Measurements from ENCODE around the gene PPP1R13L. TPM values are rescaled to one million over a fixed set of nuclear protein-coding genes. Genes with fewer than 3 reads are reported as not detected.
"Not testable (repeated sequence)": the region's sequence is repeated elsewhere in the genome, so short reads cannot be mapped to it uniquely, and the experiment has no call there.

Gene PPP1R13L
- total RNA-seq, 1 donor from 2014 or later = 12.8 TPM

DNA sequence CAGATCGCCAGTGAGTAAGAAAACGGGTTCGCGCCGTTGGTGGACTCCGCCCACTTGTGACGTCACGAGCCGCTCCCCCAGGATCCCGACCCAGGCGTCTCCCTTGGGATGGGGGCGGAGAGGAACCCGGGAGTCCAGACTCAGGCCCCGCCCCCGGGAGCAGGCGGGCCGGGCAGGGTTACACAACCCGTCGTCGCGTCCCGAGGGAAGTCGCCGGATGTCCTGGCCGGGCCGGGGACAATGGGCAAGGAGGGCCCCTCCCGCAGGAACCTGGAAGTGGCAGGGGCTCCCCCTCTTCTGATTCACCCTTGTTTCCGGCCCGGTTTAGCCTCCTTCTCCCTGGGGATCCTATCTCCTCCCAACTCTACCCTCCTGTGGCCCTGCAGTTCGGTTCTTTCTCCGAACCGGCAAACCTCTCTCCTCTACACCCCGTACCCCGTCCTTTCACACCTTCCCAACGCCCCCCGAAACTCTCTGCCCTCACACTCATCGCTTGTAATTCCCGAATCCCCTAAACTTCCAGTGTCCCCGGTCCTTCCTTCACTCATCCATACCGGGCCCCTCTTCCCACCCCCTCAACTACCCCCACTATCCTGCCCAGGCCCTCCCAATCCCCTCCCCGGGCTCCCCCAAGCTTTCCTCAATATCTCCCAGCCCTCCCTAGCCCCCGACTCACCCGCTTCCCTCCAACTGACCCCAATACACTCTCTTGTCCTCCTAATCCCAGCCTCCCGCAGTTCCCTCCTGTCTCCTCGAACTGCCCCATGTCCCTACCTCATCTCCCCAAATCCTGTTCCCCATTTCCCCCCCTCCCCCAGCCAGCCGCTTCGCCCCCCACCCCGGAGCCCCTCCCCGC is 38.8 kb upstream of the PPP1R13L start:
- H3K36me3 Mint-ChIP-seq (ENCODE audit: low read depth) = no peaks in the 10 kb centered on the region
- no peak for DNase-seq (ENCODE audit: low spot score)
- H3K9me3 Mint-ChIP-seq = no peaks in the 10 kb centered on the region
- H3K4me3 Mint-ChIP-seq (ENCODE audit: low read depth) = peak overlapping the region; percentile 81
- H3K27ac Mint-ChIP-seq = peak overlapping the region; percentile 81
- no peaks in the 10 kb centered on the region for H3K27me3 Mint-ChIP-seq (ENCODE audit: low read depth)
- H3K4me1 Mint-ChIP-seq (ENCODE audit: low read depth) = peaks cover 36% of the 10 kb centered on the region
- intact Hi-C loops (cut with micrococcal nuclease) = loop anchor here (1.0 to 2.0 kb wide), 4 partner anchors 21 to 37 kb away; partner anchors contain the start of genes ERCC1 and POLR1G

- no peak for DNase-seq (ENCODE audit: low spot score)
- H3K4me3 Mint-ChIP-seq (ENCODE audit: low read depth) = peak overlapping the region; percentile 76
- intact Hi-C loops (cut with micrococcal nuclease) = loop anchor here (1.0 to 2.0 kb wide), 4 partner anchors 20 to 37 kb away; partner anchors contain the start of genes ERCC1 and POLR1G
- H3K36me3 Mint-ChIP-seq (ENCODE audit: low read depth) = no peaks in the 10 kb centered on the region
- H3K4me1 Mint-ChIP-seq (ENCODE audit: low read depth) = peaks cover 33% of the 10 kb centered on the region
- H3K9me3 Mint-ChIP-seq = no peaks in the 10 kb centered on the region
- no peaks in the 10 kb centered on the region for H3K27me3 Mint-ChIP-seq (ENCODE audit: low read depth)
- H3K27ac Mint-ChIP-seq = peak overlapping the region; percentile 65
These were observed 38.1 kb upstream of the PPP1R13L start for GRCh38 chr19:45442778-45443461.

DNA sequence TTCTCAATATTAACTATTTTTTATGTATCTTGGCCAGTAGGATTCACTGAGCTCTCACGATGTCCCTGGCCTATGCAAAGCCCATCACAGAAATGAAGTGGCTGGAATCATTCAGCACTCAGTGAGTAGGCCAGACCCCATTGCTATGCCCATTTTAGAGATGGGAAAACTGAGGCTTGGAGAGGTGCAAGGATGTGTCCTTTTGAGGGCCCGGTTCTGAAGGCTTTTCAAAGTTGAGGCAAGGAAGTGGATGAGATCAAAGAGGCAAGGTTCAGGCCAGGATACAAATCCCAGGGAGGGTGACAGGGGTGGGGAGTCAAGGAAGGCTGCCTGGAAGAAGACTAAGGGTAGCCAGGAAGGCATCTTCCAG is 37.5 kb upstream of the PPP1R13L start:
- intact Hi-C loops (cut with micrococcal nuclease) = loop anchor here (2.0 kb wide), 2 partner anchors 20 to 26 kb away; partner anchors contain the start of gene ERCC1
- no peak for DNase-seq (ENCODE audit: low spot score)
- no peaks in the 10 kb centered on the region for H3K36me3 Mint-ChIP-seq (ENCODE audit: low read depth)
- H3K4me3 Mint-ChIP-seq (ENCODE audit: low read depth) = peak overlapping the region; percentile 76
- no peaks in the 10 kb centered on the region for H3K9me3 Mint-ChIP-seq
- H3K27ac Mint-ChIP-seq = peak overlapping the region; percentile 20
- H3K27me3 Mint-ChIP-seq (ENCODE audit: low read depth) = no peaks in the 10 kb centered on the region
- peaks cover 31% of the 10 kb centered on the region for H3K4me1 Mint-ChIP-seq (ENCODE audit: low read depth)

GRCh38 chr19:45440873-45441654 is 36.2 kb upstream of the PPP1R13L start:
- H3K4me3 Mint-ChIP-seq (ENCODE audit: low read depth) = peak overlapping the region; percentile 69
- H3K36me3 Mint-ChIP-seq (ENCODE audit: low read depth) = no peaks in the 10 kb centered on the region
- H3K27ac Mint-ChIP-seq = peak overlapping the region; percentile 67
- no peaks in the 10 kb centered on the region for H3K9me3 Mint-ChIP-seq
- no peak for DNase-seq (ENCODE audit: low spot score)
- intact Hi-C loops (cut with micrococcal nuclease) = no loop called here
- H3K4me1 Mint-ChIP-seq (ENCODE audit: low read depth) = peaks cover 27% of the 10 kb centered on the region
- H3K27me3 Mint-ChIP-seq (ENCODE audit: low read depth) = no peaks in the 10 kb centered on the region

GRCh38 chr19:45440259-45440638 is 35.4 kb upstream of the PPP1R13L start:
- no peaks in the 10 kb centered on the region for H3K9me3 Mint-ChIP-seq
- H3K4me3 Mint-ChIP-seq (ENCODE audit: low read depth) = peak overlapping the region; percentile 69
- no peak for DNase-seq (ENCODE audit: low spot score)
- no peaks in the 10 kb centered on the region for H3K27me3 Mint-ChIP-seq (ENCODE audit: low read depth)
- H3K27ac Mint-ChIP-seq = peak overlapping the region; percentile 67
- intact Hi-C loops (cut with micrococcal nuclease) = no loop called here
- H3K36me3 Mint-ChIP-seq (ENCODE audit: low read depth) = no peaks in the 10 kb centered on the region
- H3K4me1 Mint-ChIP-seq (ENCODE audit: low read depth) = peaks cover 24% of the 10 kb centered on the region

GRCh38 chr19:45439569-45440258 is 34.8 kb upstream of the PPP1R13L start:
- Mint-ChIP-seq H3K4me1 (ENCODE audit: low read depth) (peaks cover 23% of the 10 kb centered on the region), H3K4me3 (ENCODE audit: low read depth) (peak overlapping the region; percentile 69), H3K36me3 (ENCODE audit: low read depth) (no peaks in the 10 kb centered on the region), H3K27me3 (ENCODE audit: low read depth) (peaks cover 2% of the 10 kb centered on the region), H3K9me3 (no peaks in the 10 kb centered on the region), H3K27ac (peak overlapping the region; percentile 67)
- DNase-seq (ENCODE audit: low spot score) = peak; percentile 78
- intact Hi-C loops (cut with micrococcal nuclease) = loop anchor here (1.0 kb wide), 3 partner anchors 12 to 46 kb away; no protein-coding TSS in a partner anchor

GRCh38 chr19:45439190-45439568 is 34.3 kb upstream of the PPP1R13L start:
- intact Hi-C loops (cut with micrococcal nuclease) = loop anchor here (1.0 kb wide), 3 partner anchors 12 to 46 kb away; no protein-coding TSS in a partner anchor
- Mint-ChIP-seq H3K9me3 (no peaks in the 10 kb centered on the region), H3K27ac (no peak overlapping the region), H3K36me3 (ENCODE audit: low read depth) (no peaks in the 10 kb centered on the region), H3K27me3 (ENCODE audit: low read depth) (peaks cover 2% of the 10 kb centered on the region), H3K4me3 (ENCODE audit: low read depth) (no peak overlapping the region), H3K4me1 (ENCODE audit: low read depth) (peaks cover 23% of the 10 kb centered on the region)
- DNase-seq (ENCODE audit: low spot score) = no peak

GRCh38 chr19:45437328-45437727 is 32.5 kb upstream of the PPP1R13L start:
- DNase-seq (ENCODE audit: low spot score) = no peak
- H3K9me3 Mint-ChIP-seq = no peaks in the 10 kb centered on the region
- H3K27ac Mint-ChIP-seq = no peak overlapping the region
- H3K4me3 Mint-ChIP-seq (ENCODE audit: low read depth) = no peak overlapping the region
- no peaks in the 10 kb centered on the region for H3K36me3 Mint-ChIP-seq (ENCODE audit: low read depth)
- peaks cover 2% of the 10 kb centered on the region for H3K27me3 Mint-ChIP-seq (ENCODE audit: low read depth)
- H3K4me1 Mint-ChIP-seq (ENCODE audit: low read depth) = peaks cover 13% of the 10 kb centered on the region
- intact Hi-C loops (cut with micrococcal nuclease) = no loop called here

- H3K4me3 Mint-ChIP-seq (ENCODE audit: low read depth); intact Hi-C loops (cut with micrococcal nuclease); H3K9me3 Mint-ChIP-seq; H3K36me3 Mint-ChIP-seq (ENCODE audit: low read depth); H3K4me1 Mint-ChIP-seq (ENCODE audit: low read depth); DNase-seq (ENCODE audit: low spot score); H3K27ac Mint-ChIP-seq: not testable (repeated sequence)
- peaks cover 12% of the 10 kb centered on the region for H3K27me3 Mint-ChIP-seq (ENCODE audit: low read depth)
These were observed 27.7 kb upstream of the PPP1R13L start for GRCh38 chr19:45432543-45432942.

DNA sequence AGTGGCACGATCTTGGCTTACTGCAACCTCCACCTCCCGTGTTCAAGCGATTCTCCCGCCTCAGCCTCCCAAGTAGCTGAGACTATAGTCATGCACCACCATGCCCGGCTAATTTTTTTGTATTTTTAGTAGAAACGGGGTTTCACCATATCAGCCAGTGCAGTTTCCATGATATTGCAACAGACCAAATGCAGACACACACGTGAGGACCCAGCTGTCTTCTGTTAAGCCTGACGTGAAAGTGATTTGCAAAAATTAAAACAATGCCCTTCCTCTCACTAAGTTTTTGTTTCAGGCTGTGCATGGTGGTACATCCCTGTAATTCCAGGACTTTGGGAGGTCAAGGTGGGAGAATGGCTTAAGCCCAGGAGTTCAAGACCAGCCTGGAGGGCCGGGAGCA is 26.1 kb upstream of the PPP1R13L start:
- Mint-ChIP-seq H3K27me3 (ENCODE audit: low read depth) (peaks cover 13% of the 10 kb centered on the region), H3K4me1 (ENCODE audit: low read depth) (peaks cover 10% of the 10 kb centered on the region)
- H3K36me3 Mint-ChIP-seq (ENCODE audit: low read depth); H3K9me3 Mint-ChIP-seq; intact Hi-C loops (cut with micrococcal nuclease); H3K27ac Mint-ChIP-seq; DNase-seq (ENCODE audit: low spot score); H3K4me3 Mint-ChIP-seq (ENCODE audit: low read depth): not testable (repeated sequence)

DNA sequence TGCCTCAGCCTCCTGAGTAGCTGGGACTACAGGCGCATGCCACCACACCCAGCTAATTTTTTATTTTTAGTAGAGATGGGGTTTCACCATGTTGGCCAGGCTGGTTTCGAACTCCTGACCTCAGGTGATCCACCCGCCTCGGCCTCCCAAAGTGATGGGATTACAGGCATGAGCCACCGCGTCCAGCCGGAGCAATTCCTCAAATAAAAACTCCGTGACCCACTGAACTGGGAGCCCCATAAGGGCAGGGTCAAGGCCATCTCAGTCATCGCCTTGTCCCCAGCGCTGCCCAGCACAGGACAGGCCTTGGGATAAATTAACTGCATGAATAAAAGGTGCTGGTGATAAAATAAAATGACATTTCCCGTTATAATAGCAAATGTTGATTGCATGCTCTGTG is 25.0 kb upstream of the PPP1R13L start:
- peaks cover 13% of the 10 kb centered on the region for H3K4me1 Mint-ChIP-seq (ENCODE audit: low read depth)
- DNase-seq (ENCODE audit: low spot score); H3K27ac Mint-ChIP-seq; H3K36me3 Mint-ChIP-seq (ENCODE audit: low read depth); H3K4me3 Mint-ChIP-seq (ENCODE audit: low read depth); H3K9me3 Mint-ChIP-seq: not testable (repeated sequence)
- H3K27me3 Mint-ChIP-seq (ENCODE audit: low read depth) = peaks cover 11% of the 10 kb centered on the region
- intact Hi-C loops (cut with micrococcal nuclease) = loop anchor here (10.0 kb wide), 1 partner anchor 155 kb away; the partner anchor contains the start of gene OPA3

All from activated T-helper 2 cell treated with anti-CD3 and anti-CD28 coated beads, Interferon-gamma antibody, Interleukin-2, Interleukin-4, amounts not matched to agents 10 μg/mL and 5 μg/mL and 100 μg/mL, durations not matched to agents 14 hours and 24 hours and 36 hours (primary cell).